GM12878 (cell line): ENCODE data around the gene CDCA5. TPM values are rescaled to one million over a fixed set of nuclear protein-coding genes. Genes with fewer than 3 reads are reported as not detected.
A peak's percentile ranks its signal among the peaks of the same experiment; 100 is the strongest.

Experiments used
- ATAC-seq: fragments of 200-7000 bp; cut with Tn5 transposase; 3 replicates; pipeline ENCODE4 v1.9.1; 2020; ENCODE audit warnings: mild to moderate bottlenecking, moderate library complexity
- BruUV-seq: library from RNA; stranded (reverse); fragments of 400-500 nt; replicated peaks from 2 replicates; lab custom pipeline; 2021; lab: Mats Ljungman, UMichigan
- CTCF ChIA-PET: fragments of 300-600 bp; sonication (Branson Sonifier 250); formaldehyde crosslinking; extraction: SDS; loops from one replicate; lab custom pipeline; 2021; ENCODE audit warnings: inconsistent platforms; lab: Yijun Ruan, JAX
- POLR2A ChIA-PET: fragments of 350-600 bp; formaldehyde crosslinking; extraction: SDS; loops from one replicate; lab custom pipeline; 2021; ENCODE audit warnings: inconsistent platforms; lab: Charles Lee
- RAD21 ChIA-PET: fragments of 300-600 bp; sonication (Branson Sonifier 250); formaldehyde crosslinking; loops from one replicate; lab custom pipeline; 2023; ENCODE audit warnings: antibody characterized with exemption; ENCODE audit not compliant: unreplicated experiment; lab: Charles Lee
- SMC1A ChIA-PET: fragments of 300-600 bp; sonication (Branson Sonifier 250); formaldehyde crosslinking; loops from one replicate; lab custom pipeline; 2023; ENCODE audit not compliant: unreplicated experiment, uncharacterized antibody; lab: Charles Lee
- DNase-seq: peaks from one replicate; pipeline ENCODE4 v3.0.0-alpha.2; 2011; ENCODE audit warnings: low read depth, low spot score
- FAIRE-seq: peaks from 3 replicates; lab custom pipeline; 2011; peaks lifted over from hg19 to GRCh38; lab: Jason Lieb, UNC
- H2AFZ ChIP-seq: 2 replicates; pipeline ENCODE4 v1.6.0; 2011; ENCODE audit warnings: low read depth, low read length, control low read depth; ENCODE audit not compliant: control insufficient read depth
- H3K27ac ChIP-seq: 2 replicates; pipeline ENCODE4 v1.5.1; 2011; ENCODE audit warnings: control low read depth; ENCODE audit not compliant: control insufficient read depth, insufficient read depth
- H3K27me3 ChIP-seq, 2 experiments: replicated peaks in 1 of 2; 2 replicates each; pipeline versions ENCODE4 v1.6.0 to v1.6.1; 2011; ENCODE audit warnings: low read length in 1 of 2; ENCODE audit not compliant: control insufficient read depth in 2 of 2, insufficient read depth in 2 of 2
- H3K36me3 ChIP-seq, 2 experiments: 2 replicates each; pipeline ENCODE4 v1.5.1; 2011; ENCODE audit warnings: low read length in 1 of 2; ENCODE audit not compliant: control insufficient read depth in 2 of 2, insufficient read depth in 2 of 2
- H3K4me1 ChIP-seq: 2 replicates; pipeline ENCODE4 v1.6.1; 2011; ENCODE audit warnings: mild to moderate bottlenecking, low read length, moderate library complexity, mixed read lengths; ENCODE audit not compliant: control insufficient read depth, insufficient read depth
- H3K4me2 ChIP-seq: 2 replicates; pipeline ENCODE4 v1.6.0; 2011; ENCODE audit warnings: control low read depth; ENCODE audit not compliant: control insufficient read depth, insufficient read depth
- H3K4me3 ChIP-seq: fragments of 200-600 bp; sonication (generic); 2 replicates; pipeline ENCODE4 v1.5.1; 2016
- H3K79me2 ChIP-seq: 2 replicates; pipeline ENCODE4 v1.6.0; 2011; ENCODE audit warnings: low read length; ENCODE audit not compliant: control insufficient read depth, insufficient read depth
- H3K9ac ChIP-seq: 2 replicates; pipeline ENCODE4 v1.8.0; 2011; ENCODE audit warnings: low read length, control low read depth, mixed read lengths; ENCODE audit not compliant: control insufficient read depth, insufficient read depth
- H3K9me3 ChIP-seq: replicated peaks from 3 replicates; pipeline ENCODE4 v1.5.1; 2011; ENCODE audit warnings: mild to moderate bottlenecking, low read length; ENCODE audit not compliant: control insufficient read depth, insufficient read depth
- H4K20me1 ChIP-seq: 2 replicates; pipeline ENCODE4 v1.6.0; 2011; ENCODE audit not compliant: control insufficient read depth, insufficient read depth
- BCL3 ChIP-seq: IDR thresholded peaks from 2 replicates; pipeline ENCODE4 v1.6.1; 2011; ENCODE audit warnings: borderline replicate concordance, low read depth, mild to moderate bottlenecking, moderate library complexity, low read length; ENCODE audit not compliant: insufficient read depth, poor library complexity, severe bottlenecking
- CEBPB ChIP-seq, 2 experiments: fragments of 150-350 bp in 1 of 2; IDR thresholded peaks; 2 replicates each; pipeline ENCODE4 v1.6.1; 2012 to 2014; ENCODE audit warnings: low read depth in 2 of 2, low read length in 2 of 2, borderline replicate concordance in 1 of 2, inconsistent platforms in 1 of 2
- CREB1 ChIP-seq: IDR thresholded peaks from 2 replicates; pipeline ENCODE4 v1.6.1; 2012; ENCODE audit warnings: low read depth, mild to moderate bottlenecking, inconsistent platforms
- CTCF ChIP-seq, 3 experiments: IDR thresholded peaks in 2 of 3; conservative IDR thresholded peaks in 1 of 3; 2 replicates each; pipeline ENCODE4 v1.5.1; 2011; ENCODE audit warnings: low read depth in 3 of 3, low read length in 3 of 3, mild to moderate bottlenecking in 3 of 3, control low read depth in 2 of 3, moderate library complexity in 2 of 3, inconsistent platforms in 1 of 3, mixed read lengths in 1 of 3; ENCODE audit not compliant: control insufficient read depth in 2 of 3, insufficient read depth in 1 of 3; ENCODE audit errors: extremely low read depth in 1 of 3
- HCFC1 ChIP-seq: fragments of 150-350 bp; IDR thresholded peaks from 2 replicates; pipeline ENCODE4 v1.6.1; 2014; ENCODE audit warnings: low read length
- MYB ChIP-seq: fragments of 150-350 bp; IDR thresholded peaks from 2 replicates; pipeline ENCODE4 v1.6.1; 2014; ENCODE audit warnings: mild to moderate bottlenecking, low read depth, low read length, borderline replicate concordance
- MYC ChIP-seq: IDR thresholded peaks from 2 replicates; pipeline ENCODE4 v1.6.1; 2011; ENCODE audit warnings: mild to moderate bottlenecking, low read length, moderate library complexity, inconsistent platforms; ENCODE audit not compliant: insufficient read depth, insufficient replicate concordance, insufficient read length, severe bottlenecking
- NBN ChIP-seq: fragments of 450-650 bp; IDR thresholded peaks from 2 replicates; pipeline ENCODE4 v1.6.1; 2016
- POLR2A ChIP-seq: IDR thresholded peaks from 2 replicates; pipeline ENCODE4 v1.6.1; 2011; ENCODE audit warnings: low read depth, mild to moderate bottlenecking, low read length
- RAD21 ChIP-seq: IDR thresholded peaks from 2 replicates; pipeline ENCODE4 v1.6.1; 2011; ENCODE audit warnings: mild to moderate bottlenecking, low read depth, low read length, moderate library complexity; ENCODE audit not compliant: insufficient read depth
- RB1 ChIP-seq: fragments of 450-650 bp; formaldehyde crosslinking; IDR thresholded peaks from 2 replicates; pipeline ENCODE4 v1.6.1; 2017; ENCODE audit warnings: mild to moderate bottlenecking, borderline replicate concordance
- RUNX3 ChIP-seq: IDR thresholded peaks from 2 replicates; pipeline ENCODE4 v1.6.1; 2012; ENCODE audit warnings: low read length, inconsistent platforms
- SKIL ChIP-seq: fragments of 450-650 bp; IDR thresholded peaks from 2 replicates; pipeline ENCODE4 v1.6.1; 2017; ENCODE audit warnings: mild to moderate bottlenecking, low read depth, inconsistent platforms; ENCODE audit not compliant: poor library complexity, severe bottlenecking
- SMARCA5 ChIP-seq: fragments of 450-650 bp; IDR thresholded peaks from 2 replicates; pipeline ENCODE4 v1.6.1; 2017; ENCODE audit warnings: mild to moderate bottlenecking
- SMC3 ChIP-seq: IDR thresholded peaks from 2 replicates; pipeline ENCODE4 v1.6.1; 2011; ENCODE audit warnings: low read length, improper control_type of control experiment, borderline replicate concordance
- WRNIP1 ChIP-seq: IDR thresholded peaks from 2 replicates; pipeline ENCODE4 v1.6.1; 2011; ENCODE audit warnings: low read depth, low read length, improper control_type of control experiment, borderline replicate concordance
- YY1 ChIP-seq: IDR thresholded peaks from 2 replicates; pipeline ENCODE4 v1.6.1; 2011; ENCODE audit warnings: low read depth, mild to moderate bottlenecking, low read length
- WGBS: methylation state at CpG from one replicate; pipeline ENCODE4 v1.1.6; 2016; ENCODE audit warnings: low lambda C conversion rate; ENCODE audit not compliant: insufficient replicate concordance, insufficient coverage; ENCODE audit errors: missing lambda C conversion rate; 5-methylcytosine and 5-hydroxymethylcytosine counted together
- in situ Hi-C: fragments of 300-500 bp; cut with MboI; formaldehyde crosslinking; loops from 9 replicates; pipeline ENCODE4 v1.14.3; 2018; ENCODE audit warnings: mixed read lengths
- intact Hi-C: fragments of 100-400 bp; cut with micrococcal nuclease; formaldehyde crosslinking; loops from one replicate; pipeline ENCODE4 v1.14.2; 2022; ENCODE audit not compliant: unreplicated experiment
- polyA plus RNA-seq, 11 experiments: library from polyadenylated mRNA; depleted of rRNA in 4 of 11; unstranded in 6 of 11; stranded (reverse) in 5 of 11; fragments of >200 nt; fragmentation: Nextera tagmentation in 4 of 11; fragmentation: Illumina TruSeq in 1 of 11; extraction: Ambion mirVana in 4 of 11; extraction: Trizol in 1 of 11; gene quantifications; 1 replicate in 1 of 11; 2 replicates in 10 of 11; pipeline versions ENCODE4 v1.2.1 to v1.2.3, GENCODE V29; 2011 to 2016; ENCODE audit warnings: inconsistent platforms in 2 of 11, missing spikeins in 2 of 11, low read depth in 1 of 11
- total RNA-seq, 4 experiments: library from RNA; depleted of rRNA in 3 of 4; stranded (reverse); fragments of >200 nt in 3 of 4; fragmentation: Illumina TruSeq in 1 of 4; extraction: Trizol in 1 of 4; gene quantifications; 2 replicates each; pipeline versions ENCODE4 v1.2.1 to v1.2.3, GENCODE V29; 2013 to 2021

The CDCA5 gene
- total and polyA plus RNA-seq, 10 of the 15 experiments (the other 5 are each of a cell fraction or from before 2014, with no cell fraction given), result 21.2 to 107 (median 64.9) TPM

GRCh38 chr11:65078151-65078550, 5.7 kb downstream of the CDCA5 start:
- Histone ChIP-seq H3K79me2 (peaks cover 49% of the 10 kb centered on the region), H2AFZ (peak overlapping the region; percentile 65), H3K4me3 (peak overlapping the region; percentile 59), H3K9ac (peak overlapping the region; percentile 27), H3K4me2 (peak overlapping the region; percentile 67), H3K27me3 (no peaks in the 10 kb centered on the region), H3K9me3 (no peaks in the 10 kb centered on the region), H3K4me1 (peaks cover 31% of the 10 kb centered on the region), H3K27ac (peak overlapping the region; percentile 66), H4K20me1 (no peaks in the 10 kb centered on the region), H3K36me3 (peaks cover 5 to 13% of the 10 kb centered on the region in 2 experiments; a peak in 3 of 4 replicates)
- in situ Hi-C loops (no loop called here), intact Hi-C loops (loop anchor here (1.0 to 5.0 kb wide), 3 partner anchors 36 to 64 kb away; partner anchors contain the start of genes ARL2, SAC3D1 and SNX15)
- DNase-seq (no peak), FAIRE-seq (no peak), ATAC-seq (peak; percentile 90)
- WGBS, result 49% methylated on average over 3 of the region's 3 CpGs
- BruUV-seq, result TSS peak; percentile 1
- ChIA-PET RAD21 (interaction anchor here (0.8 to 3.0 kb wide), 4 partner anchors 16 to 65 kb away, joined by 3 to 8 read pairs (median 4); partner anchors contain the start of genes ARL2 and SAC3D1), SMC1A (interaction anchor here (0.7 to 2.3 kb wide), 5 partner anchors 9 to 64 kb away, joined by 3 to 9 read pairs (median 3); partner anchors contain the start of genes ARL2 and SAC3D1), CTCF (interaction anchor here (0.6 to 1.4 kb wide), 13 partner anchors 10 to 197 kb away, joined by 3 to 9 read pairs (median 3); partner anchors contain the start of gene ARL2), POLR2A (interaction anchor here (0.9 to 2.2 kb wide), 6 partner anchors 9 to 57 kb away, joined by 3 to 7 read pairs (median 4); no protein-coding TSS in a partner anchor)
- TF ChIP-seq HCFC1, result no peak
- TF ChIP-seq SMC3, result peak; percentile 83
- no peak for TF ChIP-seq CEBPB (IDR thresholded peaks at IDR 0.05; ENCODE audit: borderline replicate concordance in 1 of 2, low read depth in 2 of 2, low read length in 2 of 2)
- TF ChIP-seq CREB1, result 0 out of 2 replicates have a peak, but pooled peaks have one; percentile 24
- TF ChIP-seq MYB, result no peak
- TF ChIP-seq RB1, result 0 out of 2 replicates have a peak, but pooled peaks have one; percentile 18
- no peak for TF ChIP-seq MYC
- TF ChIP-seq YY1, result peak; percentile 64
- no peak for TF ChIP-seq BCL3
- peak; percentile 44; the same call in 1 of the 2 replicates for TF ChIP-seq POLR2A
- peak; percentile 70 for TF ChIP-seq RAD21
- no peak for TF ChIP-seq SMARCA5
- TF ChIP-seq CTCF (IDR thresholded peaks at IDR 0.05 in 2 of 3, conservative IDR thresholded peaks at IDR 0.05 in 1 of 3; ENCODE audit: control insufficient read depth in 2 of 3, extremely low read depth in 1 of 3, insufficient read depth in 1 of 3, low read depth in 3 of 3, low read length in 3 of 3), result peak; percentile 83 to 91 (median 87)
- 0 out of 2 replicates have a peak, but pooled peaks have one; percentile 57 for TF ChIP-seq WRNIP1
- peak; percentile 53; the same call in 1 of the 2 replicates for TF ChIP-seq RUNX3
- TF ChIP-seq SKIL, result no peak
- peak; percentile 56; the same call in 1 of the 2 replicates for TF ChIP-seq NBN
